GM12801 (cell line): Measurements from ENCODE around the gene F10.

Experiments used
- CTCF ChIP-seq: IDR thresholded peaks from one replicate; pipeline ENCODE4 v1.5.1; 2011; ENCODE audit warnings: control low read depth; ENCODE audit not compliant: insufficient read length; ENCODE audit errors: extremely low read depth

F10 gene

GRCh38 chr13:113119822-113120189 lies 2.8 kb upstream of the F10 start:
- no peak for TF ChIP-seq CTCF

GRCh38 chr13:113120300-113121182 lies 2.1 kb upstream of the F10 start:
- no peak for TF ChIP-seq CTCF

- no peak for TF ChIP-seq CTCF
These were observed 1.2 kb upstream of the F10 start for GRCh38 chr13:113121183-113121927.

- no peak for TF ChIP-seq CTCF
These were observed 599 bp upstream of the F10 start for GRCh38 chr13:113121928-113122471.

- no peak for TF ChIP-seq CTCF
These were observed 915 bp downstream of the F10 start for GRCh38 chr13:113123226-113124201.

GRCh38 chr13:113124211-113124970 lies 1.8 kb downstream of the F10 start:
- TF ChIP-seq CTCF, result no peak
